ENCODE results near the gene PLCH2.

Gene PLCH2

DNA sequence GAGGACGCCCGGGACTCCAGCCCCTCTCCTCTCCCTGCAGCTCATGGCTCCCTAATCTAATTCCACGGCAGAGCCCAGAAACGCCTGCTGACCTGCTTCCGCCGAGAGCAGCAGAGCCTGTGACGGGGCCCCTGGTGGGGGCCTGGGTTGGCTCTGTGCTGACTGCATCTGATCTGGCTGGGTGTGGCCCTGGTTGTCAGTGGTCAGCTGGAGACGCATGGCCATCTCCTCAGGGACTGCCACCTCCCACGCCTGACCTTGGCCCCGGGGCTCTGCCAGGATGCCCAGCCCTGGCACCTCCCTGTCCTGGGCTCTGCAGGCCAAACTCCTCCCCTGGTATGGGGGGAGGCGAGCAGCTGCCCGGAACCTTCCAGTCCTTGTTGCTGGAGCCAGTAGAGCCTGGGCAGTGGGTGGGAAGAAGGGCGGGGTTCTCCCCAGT lies 1.1 kb upstream of the PLCH2 start:
- no peaks in the 10 kb centered on the region for H3K9me2 ChIP-seq (replicated peaks; ENCODE audit: control insufficient read depth, low read length)
- H3K4me3 ChIP-seq (ENCODE audit: low read length): no peak overlapping the region
- H3F3A ChIP-seq (ENCODE audit: control insufficient read depth, insufficient read depth): no peaks in the 10 kb centered on the region
- no peaks in the 10 kb centered on the region for H3K27me3 ChIP-seq (ENCODE audit: control insufficient read depth, low read length)
- H3K27ac ChIP-seq (ENCODE audit: low read depth, low read length): no peak overlapping the region
- TF ChIP-seq EZH2phosphoT487 (IDR thresholded peaks at IDR 0.05; ENCODE audit: borderline replicate concordance, low read length): no peak
- TF ChIP-seq, protein P1, sequence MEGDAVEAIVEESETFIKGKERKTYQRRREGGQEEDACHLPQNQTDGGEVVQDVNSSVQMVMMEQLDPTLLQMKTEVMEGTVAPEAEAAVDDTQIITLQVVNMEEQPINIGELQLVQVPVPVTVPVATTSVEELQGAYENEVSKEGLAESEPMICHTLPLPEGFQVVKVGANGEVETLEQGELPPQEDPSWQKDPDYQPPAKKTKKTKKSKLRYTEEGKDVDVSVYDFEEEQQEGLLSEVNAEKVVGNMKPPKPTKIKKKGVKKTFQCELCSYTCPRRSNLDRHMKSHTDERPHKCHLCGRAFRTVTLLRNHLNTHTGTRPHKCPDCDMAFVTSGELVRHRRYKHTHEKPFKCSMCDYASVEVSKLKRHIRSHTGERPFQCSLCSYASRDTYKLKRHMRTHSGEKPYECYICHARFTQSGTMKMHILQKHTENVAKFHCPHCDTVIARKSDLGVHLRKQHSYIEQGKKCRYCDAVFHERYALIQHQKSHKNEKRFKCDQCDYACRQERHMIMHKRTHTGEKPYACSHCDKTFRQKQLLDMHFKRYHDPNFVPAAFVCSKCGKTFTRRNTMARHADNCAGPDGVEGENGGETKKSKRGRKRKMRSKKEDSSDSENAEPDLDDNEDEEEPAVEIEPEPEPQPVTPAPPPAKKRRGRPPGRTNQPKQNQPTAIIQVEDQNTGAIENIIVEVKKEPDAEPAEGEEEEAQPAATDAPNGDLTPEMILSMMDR (IDR thresholded peaks at IDR 0.05; ENCODE audit: low read depth, low read length, poor library complexity, severe bottlenecking): no peak
- H3K4me1 ChIP-seq (ENCODE audit: control insufficient read depth, low read length): peaks cover 9% of the 10 kb centered on the region
- H3K36me3 ChIP-seq (ENCODE audit: control insufficient read depth, low read length): no peaks in the 10 kb centered on the region
- no peaks in the 10 kb centered on the region for H4K20me1 ChIP-seq (ENCODE audit: control insufficient read depth, insufficient read depth, low read depth, low read length)
- no peaks in the 10 kb centered on the region for H3K79me2 ChIP-seq (ENCODE audit: control insufficient read depth, low read length)
- H3K9me3 ChIP-seq (ENCODE audit: control insufficient read depth, insufficient read depth, low read length): no peaks in the 10 kb centered on the region
- H3K4me2 ChIP-seq (ENCODE audit: low read length): no peak overlapping the region

DNA sequence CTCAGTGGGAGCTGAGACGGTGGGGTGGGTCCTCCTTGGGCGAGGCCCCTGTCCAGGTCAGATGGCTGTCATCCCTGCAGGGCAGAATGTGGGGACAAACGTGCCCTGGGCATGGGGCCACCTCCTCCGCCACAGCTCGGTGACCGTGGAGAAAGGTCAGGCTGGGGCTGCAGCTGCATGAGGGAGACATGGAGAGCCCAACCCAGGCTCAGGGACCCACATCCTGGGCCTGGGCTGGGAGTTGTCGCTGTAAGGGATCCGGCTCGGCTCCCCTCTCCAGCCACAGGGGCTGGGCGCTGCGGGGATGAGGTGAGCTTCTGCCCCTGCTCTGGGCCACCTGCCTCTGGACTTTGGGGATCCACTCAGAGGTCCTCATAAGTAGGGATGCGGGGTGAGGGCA lies 518 bp upstream of the PLCH2 start:
- TF ChIP-seq EZH2phosphoT487 (IDR thresholded peaks at IDR 0.05; ENCODE audit: borderline replicate concordance, low read length): no peak
- TF ChIP-seq, protein P1 (IDR thresholded peaks at IDR 0.05; ENCODE audit: low read depth, low read length, poor library complexity, severe bottlenecking): no peak
- no peaks in the 10 kb centered on the region for H3K36me3 ChIP-seq (ENCODE audit: control insufficient read depth, low read length)
- no peak overlapping the region for H3K27ac ChIP-seq (ENCODE audit: low read depth, low read length)
- no peaks in the 10 kb centered on the region for H4K20me1 ChIP-seq (ENCODE audit: control insufficient read depth, insufficient read depth, low read depth, low read length)
- H3K4me1 ChIP-seq (ENCODE audit: control insufficient read depth, low read length): peaks cover 8% of the 10 kb centered on the region
- H3K9me2 ChIP-seq (replicated peaks; ENCODE audit: control insufficient read depth, low read length): no peaks in the 10 kb centered on the region
- no peaks in the 10 kb centered on the region for H3K27me3 ChIP-seq (ENCODE audit: control insufficient read depth, low read length)
- no peaks in the 10 kb centered on the region for H3F3A ChIP-seq (ENCODE audit: control insufficient read depth, insufficient read depth)
- H3K9me3 ChIP-seq (ENCODE audit: control insufficient read depth, insufficient read depth, low read length): no peaks in the 10 kb centered on the region
- H3K4me2 ChIP-seq (ENCODE audit: low read length): no peak overlapping the region
- H3K4me3 ChIP-seq (ENCODE audit: low read length): no peak overlapping the region
- H3K79me2 ChIP-seq (ENCODE audit: control insufficient read depth, low read length): no peaks in the 10 kb centered on the region

DNA sequence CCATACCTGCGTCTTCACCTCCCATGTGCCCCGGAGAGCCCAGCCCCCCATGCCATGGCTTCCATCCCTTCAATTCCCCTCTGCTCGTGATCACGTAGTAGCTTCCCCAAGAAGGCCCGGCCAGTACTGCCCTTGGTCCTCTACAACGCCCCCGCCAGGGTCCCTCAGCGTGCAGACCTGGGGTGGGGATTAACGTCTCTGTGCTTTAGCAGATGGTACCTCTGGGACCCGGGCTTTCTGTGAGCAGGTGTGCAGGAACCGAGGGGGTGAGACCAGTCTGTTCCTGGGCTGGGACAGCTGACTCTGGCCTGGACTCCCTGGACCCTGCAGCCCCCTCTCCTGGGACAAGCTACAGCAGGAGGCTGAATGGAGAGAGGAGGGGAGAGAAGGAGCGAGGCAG lies 1.2 kb downstream of the PLCH2 start:
- Histone ChIP-seq H3K79me2 (ENCODE audit: control insufficient read depth, low read length) (no peaks in the 10 kb centered on the region), H3K27me3 (ENCODE audit: control insufficient read depth, low read length) (no peaks in the 10 kb centered on the region), H3K4me3 (ENCODE audit: low read length) (no peak overlapping the region), H3K4me2 (ENCODE audit: low read length) (no peak overlapping the region), H3K9me3 (ENCODE audit: control insufficient read depth, insufficient read depth, low read length) (no peaks in the 10 kb centered on the region), H3K27ac (ENCODE audit: low read depth, low read length) (no peak overlapping the region), H3K4me1 (ENCODE audit: control insufficient read depth, low read length) (no peaks in the 10 kb centered on the region), H3K9me2 (replicated peaks; ENCODE audit: control insufficient read depth, low read length) (no peaks in the 10 kb centered on the region), H3F3A (ENCODE audit: control insufficient read depth, insufficient read depth) (no peaks in the 10 kb centered on the region), H4K20me1 (ENCODE audit: control insufficient read depth, insufficient read depth, low read depth, low read length) (no peaks in the 10 kb centered on the region; the same call in 1 of the 2 replicates), H3K36me3 (ENCODE audit: control insufficient read depth, low read length) (no peaks in the 10 kb centered on the region)
- TF ChIP-seq, protein P1 (IDR thresholded peaks at IDR 0.05; ENCODE audit: low read depth, low read length, poor library complexity, severe bottlenecking): no peak
- no peak for TF ChIP-seq EZH2phosphoT487 (IDR thresholded peaks at IDR 0.05; ENCODE audit: borderline replicate concordance, low read length)

Data from DOHH2 (cell line).